GM12801 (cell line): ENCODE results near the gene CES3.

ENCODE experiments used
- TF ChIP-seq, protein P1 (sequence below): IDR thresholded peaks from one replicate; pipeline ENCODE4 v1.5.1; 2011; ENCODE audit warnings: control low read depth; ENCODE audit not compliant: insufficient read length; ENCODE audit errors: extremely low read depth

The CES3 gene

DNA sequence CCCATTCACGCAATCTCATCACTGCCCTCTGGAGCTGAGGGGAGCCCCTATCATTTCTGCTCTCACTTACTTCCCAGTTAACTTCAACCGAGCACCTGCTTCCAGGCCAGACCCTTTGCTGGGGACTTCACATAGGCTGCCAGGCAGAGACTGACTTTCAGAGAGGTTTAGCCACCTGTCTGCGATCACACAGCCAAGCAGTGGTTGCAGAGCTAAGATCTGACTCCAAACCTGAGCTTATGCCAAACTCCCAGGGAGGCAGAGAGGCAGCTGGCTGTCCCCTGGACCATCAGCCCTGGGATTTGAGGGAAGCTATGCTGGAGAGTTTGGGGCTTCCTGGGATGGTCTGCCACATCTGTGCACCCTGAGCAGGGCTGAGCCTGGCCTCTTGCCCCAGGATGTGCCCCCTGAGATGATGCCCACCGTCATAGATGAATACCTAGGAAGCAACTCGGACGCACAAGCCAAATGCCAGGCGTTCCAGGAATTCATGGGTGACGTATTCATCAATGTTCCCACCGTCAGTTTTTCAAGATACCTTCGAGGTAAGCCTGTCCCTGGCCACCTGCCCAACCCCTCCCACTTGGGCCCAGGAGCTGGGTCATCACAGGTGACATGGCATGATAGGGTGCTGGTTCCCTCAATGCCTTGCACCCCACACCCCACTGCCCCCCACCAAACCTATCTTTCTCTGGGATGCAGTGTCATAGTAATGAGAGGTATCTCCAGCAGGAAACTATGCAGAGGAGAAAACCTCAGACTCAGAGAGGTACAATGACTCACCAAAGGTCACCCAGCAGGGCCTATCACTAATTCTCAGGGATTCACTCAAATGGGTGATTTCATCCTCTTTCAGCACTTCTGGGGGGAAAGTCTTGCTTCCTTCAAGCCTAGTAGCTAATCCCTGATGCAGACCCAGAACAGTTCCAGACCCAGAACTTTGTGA, 10.0 kb downstream of the CES3 start:
- TF ChIP-seq, protein P1, sequence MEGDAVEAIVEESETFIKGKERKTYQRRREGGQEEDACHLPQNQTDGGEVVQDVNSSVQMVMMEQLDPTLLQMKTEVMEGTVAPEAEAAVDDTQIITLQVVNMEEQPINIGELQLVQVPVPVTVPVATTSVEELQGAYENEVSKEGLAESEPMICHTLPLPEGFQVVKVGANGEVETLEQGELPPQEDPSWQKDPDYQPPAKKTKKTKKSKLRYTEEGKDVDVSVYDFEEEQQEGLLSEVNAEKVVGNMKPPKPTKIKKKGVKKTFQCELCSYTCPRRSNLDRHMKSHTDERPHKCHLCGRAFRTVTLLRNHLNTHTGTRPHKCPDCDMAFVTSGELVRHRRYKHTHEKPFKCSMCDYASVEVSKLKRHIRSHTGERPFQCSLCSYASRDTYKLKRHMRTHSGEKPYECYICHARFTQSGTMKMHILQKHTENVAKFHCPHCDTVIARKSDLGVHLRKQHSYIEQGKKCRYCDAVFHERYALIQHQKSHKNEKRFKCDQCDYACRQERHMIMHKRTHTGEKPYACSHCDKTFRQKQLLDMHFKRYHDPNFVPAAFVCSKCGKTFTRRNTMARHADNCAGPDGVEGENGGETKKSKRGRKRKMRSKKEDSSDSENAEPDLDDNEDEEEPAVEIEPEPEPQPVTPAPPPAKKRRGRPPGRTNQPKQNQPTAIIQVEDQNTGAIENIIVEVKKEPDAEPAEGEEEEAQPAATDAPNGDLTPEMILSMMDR: no peak

DNA sequence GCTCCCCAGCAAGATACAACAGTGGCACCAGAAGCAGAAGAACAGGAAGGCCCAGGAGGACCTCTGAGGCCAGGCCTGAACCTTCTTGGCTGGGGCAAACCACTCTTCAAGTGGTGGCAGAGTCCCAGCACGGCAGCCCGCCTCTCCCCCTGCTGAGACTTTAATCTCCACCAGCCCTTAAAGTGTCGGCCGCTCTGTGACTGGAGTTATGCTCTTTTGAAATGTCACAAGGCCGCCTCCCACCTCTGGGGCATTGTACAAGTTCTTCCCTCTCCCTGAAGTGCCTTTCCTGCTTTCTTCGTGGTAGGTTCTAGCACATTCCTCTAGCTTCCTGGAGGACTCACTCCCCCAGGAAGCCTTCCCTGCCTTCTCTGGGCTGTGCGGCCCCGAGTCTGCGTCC, 11.9 kb downstream of the CES3 start:
- TF ChIP-seq, protein P1: no peak

- TF ChIP-seq, protein P1: no peak
Observed at GRCh38 chr16:66973716-66974115, 12.7 kb downstream of the CES3 start.

DNA sequence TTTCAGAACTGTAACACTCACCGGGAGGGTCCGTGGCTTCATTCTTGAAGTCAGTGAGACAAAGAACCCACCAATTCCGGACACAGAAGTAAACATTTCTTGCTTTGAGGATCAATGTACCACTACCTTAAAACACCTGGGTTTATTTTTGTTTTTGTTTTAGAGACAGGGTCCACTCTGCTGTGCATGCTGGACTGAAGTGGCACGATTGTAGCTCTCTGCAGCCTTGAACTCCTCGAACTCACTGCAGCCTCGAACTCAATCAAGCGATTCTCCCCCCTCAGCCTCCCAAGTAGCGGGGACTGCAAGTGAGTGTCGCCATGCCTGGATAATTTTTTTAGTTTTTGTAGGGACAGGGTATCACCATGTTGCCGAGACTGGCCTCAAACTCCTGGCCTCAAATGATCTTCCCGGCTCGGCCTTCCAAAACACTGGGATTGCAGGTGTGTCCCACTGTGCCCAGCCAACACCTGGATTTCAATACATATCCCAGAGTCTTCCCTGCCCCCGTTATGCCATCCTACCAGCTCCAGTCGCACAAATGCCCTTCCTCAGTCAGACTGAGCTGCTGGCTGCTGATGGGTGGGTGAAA, 14.3 kb downstream of the CES3 start:
- TF ChIP-seq, protein P1: no peak

- TF ChIP-seq, protein P1: no peak
Observed at GRCh38 chr16:66976746-66977145, 15.7 kb downstream of the CES3 start.

DNA sequence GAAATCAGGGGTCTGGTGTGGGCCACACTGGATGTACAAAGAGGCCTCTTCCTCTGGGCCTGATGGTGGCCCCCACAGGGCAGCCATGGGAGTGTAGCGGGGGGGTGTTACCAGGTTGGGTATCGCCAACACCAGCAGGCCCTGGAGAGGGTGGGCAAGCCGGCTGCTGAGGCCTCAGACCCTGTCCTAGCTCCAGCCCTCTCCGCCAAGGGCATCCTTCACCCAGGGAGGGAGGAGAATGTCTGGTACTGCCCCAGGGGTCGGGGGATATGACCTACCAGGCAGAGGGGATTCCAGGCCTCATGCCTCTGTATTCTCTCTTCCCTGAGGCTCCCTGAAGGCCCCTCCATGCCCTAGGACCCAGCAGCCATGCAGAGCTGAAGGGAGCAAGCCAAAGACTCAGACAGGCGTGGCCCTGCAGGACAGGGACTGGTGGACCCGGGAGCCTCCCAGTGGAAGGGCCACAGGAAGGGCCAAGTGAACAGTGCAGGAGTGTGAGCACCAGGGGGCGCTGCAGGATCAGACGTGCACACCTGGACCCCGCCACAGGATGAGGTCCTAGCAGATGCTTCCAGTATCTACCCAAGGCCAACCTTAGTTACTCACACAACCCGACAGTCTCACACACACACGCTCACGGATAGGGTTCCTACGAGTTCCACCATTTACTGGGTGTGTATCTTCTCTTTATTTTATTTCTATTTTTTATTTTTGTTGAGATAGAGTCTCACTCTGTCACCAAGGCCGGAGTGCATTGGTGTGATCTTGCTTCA, 16.5 kb downstream of the CES3 start:
- TF ChIP-seq, protein P1: peak; percentile 44
